Activated CD4-positive, alpha-beta T cell treated with anti-CD3 and anti-CD28 coated beads for 4 hours (primary cell): ENCODE data around the gene CRTAP.
"Not testable (repeated sequence)": the region's sequence is repeated elsewhere in the genome, so short reads cannot be mapped to it uniquely, and the experiment has no call there.

Experiments
- DNase-seq, 2 donors: peaks; one replicate each; pipeline ENCODE4 v3.0.0-alpha.2; 2020

Gene CRTAP

DNA sequence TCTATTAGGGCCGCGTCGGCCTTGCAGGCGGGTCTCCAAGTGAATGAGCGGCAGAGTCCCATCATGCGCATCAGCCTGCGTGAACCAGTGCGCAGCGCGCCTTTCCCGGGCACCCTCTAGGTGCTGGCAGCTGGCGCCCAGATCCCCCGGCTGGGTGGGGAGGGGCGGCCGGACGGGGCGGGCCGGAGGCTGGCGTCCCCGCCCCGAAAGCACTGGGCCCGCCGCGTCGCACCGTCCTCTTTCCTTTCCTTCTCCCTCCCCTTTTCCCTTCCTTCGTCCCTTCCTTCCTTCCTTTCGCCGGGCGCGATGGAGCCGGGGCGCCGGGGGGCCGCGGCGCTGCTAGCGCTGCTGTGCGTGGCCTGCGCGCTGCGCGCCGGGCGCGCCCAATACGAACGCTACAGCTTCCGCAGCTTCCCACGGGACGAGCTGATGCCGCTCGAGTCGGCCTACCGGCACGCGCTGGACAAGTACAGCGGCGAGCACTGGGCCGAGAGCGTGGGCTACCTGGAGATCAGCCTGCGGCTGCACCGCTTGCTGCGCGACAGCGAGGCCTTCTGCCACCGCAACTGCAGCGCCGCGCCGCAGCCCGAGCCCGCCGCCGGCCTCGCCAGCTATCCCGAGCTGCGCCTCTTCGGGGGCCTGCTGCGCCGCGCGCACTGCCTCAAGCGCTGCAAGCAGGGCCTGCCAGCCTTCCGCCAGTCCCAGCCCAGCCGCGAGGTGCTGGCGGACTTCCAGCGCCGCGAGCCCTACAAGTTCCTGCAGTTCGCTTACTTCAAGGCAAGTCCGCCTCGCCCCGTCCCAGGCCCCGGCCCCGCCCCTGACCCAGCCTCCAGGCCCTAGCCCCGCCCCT, at the start of gene CRTAP:
Gene CRTAP, plus strand, starts transcription at position 243 of the 850 bp plus-strand sequence. Its CDS starts 64 bp downstream, at position 307.
- DNase-seq, result peak; percentile 81 to 82

DNA sequence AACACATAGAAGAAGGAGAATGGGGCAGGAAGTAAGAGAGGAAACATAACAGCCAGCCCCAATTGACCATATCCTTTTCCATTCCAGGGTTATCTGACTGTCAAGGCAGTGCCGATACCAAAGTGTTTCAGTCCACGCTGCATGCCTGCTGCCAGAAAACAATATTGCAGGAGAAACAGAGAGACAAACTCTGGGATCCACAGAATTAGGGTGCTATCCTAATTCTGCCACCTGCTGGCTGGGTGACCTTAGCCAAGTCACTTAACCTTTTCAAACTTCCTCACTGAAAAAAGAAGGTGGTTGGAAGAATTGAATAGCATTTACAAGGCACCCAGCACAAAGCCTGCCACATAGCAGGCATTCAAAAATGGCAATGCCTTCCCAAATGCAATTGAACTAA, 48.9 kb upstream of the CRTAP start:
- DNase-seq, result peak; percentile 42 to 63

DNA sequence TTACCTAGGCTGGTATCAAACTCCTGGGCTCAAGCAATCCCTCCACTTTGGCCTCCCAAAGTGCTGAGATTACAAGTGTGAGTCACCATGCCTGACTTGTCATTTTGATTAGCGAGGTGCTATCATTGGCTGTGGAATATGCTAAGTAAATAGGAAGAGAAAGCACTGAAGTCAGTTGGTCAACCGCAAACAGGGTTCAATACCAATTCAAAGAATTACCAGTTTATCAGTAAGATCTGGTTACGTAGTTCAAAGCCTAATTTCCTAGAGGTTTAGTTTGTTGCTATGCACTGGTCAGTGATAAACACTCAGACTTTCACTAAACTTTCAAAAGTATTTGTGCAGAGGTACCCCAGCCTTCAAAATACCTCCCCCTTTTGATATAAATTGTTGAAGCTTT, 46.3 kb upstream of the CRTAP start:
- DNase-seq, result no peak

DNA sequence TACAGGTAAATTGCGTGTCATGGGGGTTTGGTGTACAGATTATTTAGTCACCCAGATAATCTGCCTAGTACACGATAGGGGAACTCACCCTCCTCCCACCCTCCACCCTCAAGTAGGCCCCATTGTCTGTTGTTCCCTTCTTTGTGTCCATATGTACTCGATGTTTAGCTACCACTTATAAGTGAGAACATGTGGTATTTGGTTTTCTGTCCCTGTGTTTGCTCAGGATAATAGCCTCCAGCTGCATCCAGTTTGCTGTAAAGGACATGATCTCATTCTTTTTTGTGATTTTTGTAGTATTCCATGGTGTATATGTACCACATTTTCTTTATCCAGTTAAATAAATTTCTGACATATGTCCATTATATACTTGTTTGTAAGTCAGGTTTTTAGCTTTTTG, 44.0 kb upstream of the CRTAP start:
- not testable (repeated sequence) for DNase-seq

DNA sequence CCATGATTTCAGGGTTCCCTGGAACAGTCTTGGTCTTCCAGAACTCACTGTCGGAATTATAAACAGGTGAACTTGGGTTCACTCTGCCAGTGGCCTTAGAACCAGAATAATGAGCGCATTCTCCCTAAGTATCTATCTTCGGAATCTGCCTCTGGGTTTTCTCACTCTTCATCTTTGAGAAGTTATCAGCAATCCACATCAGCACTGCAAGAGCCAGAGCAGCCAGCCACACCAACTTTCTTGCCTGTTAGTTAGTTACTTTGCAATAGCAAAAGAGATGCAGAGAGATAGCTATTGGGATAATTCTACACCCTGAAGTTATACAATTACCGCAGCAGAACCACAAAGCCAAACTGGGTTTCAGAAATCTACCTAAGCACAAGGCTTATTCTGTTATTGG, 42.6 kb upstream of the CRTAP start:
- no peak for DNase-seq

DNA sequence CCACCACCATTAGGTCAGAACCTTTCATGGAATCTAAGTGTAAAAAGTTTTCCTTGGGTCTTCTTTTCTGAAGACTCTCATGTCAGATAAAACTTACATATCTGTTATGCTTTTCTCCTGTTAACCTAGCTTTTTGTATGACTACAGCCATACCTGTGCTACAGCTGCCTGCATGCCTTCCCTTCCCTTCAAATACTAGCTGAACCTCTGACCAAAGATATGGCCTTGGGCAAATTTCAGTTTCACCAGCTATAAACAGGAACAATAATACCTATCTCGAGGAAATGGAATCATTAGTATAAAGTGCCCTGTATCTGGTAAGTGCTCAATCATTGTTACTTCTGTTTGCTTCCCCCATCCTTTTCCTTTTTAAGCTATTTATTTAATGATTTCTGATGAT, 41.9 kb upstream of the CRTAP start:
- DNase-seq, result no peak

DNA sequence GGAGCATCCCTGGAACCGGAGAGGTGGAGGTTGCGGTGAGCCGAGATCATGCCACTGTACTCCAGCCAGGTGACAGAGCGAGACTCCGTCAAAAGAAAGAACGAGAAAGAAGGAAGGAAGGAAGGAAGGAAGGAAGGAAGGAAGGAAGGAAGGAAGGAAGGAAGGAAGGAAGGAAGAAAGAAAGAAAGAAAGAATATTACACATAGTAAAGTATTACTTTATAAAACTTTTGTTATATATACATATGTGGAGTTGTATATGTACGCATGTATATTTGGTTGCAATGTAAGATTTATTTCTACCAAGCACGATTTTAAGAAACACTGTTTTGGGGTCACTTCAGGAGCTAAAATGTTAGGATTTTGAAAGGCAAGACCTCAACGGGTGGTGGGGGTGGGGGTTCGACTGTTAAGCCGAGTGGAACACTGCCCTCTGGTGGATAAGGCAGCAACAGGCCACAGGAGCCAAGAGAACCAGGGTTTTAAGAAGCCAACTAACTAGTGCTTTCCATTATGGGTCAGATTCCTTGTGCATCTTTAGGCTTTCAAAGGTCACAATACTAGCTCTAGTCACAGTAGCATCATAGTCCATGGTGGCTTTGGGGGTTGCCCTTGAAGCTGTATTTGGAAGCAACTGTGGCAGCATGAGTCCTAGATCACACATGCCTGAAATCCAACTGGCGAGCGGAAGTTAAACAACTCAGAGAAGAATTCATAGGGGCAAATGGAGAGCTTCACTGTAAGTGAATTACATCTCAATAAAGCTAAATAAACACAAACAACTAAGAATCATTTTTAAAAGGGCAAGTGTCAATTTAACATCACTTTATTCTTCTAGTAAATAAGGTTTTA, 39.4 kb upstream of the CRTAP start:
- peak; percentile 75 to 77 for DNase-seq

DNA sequence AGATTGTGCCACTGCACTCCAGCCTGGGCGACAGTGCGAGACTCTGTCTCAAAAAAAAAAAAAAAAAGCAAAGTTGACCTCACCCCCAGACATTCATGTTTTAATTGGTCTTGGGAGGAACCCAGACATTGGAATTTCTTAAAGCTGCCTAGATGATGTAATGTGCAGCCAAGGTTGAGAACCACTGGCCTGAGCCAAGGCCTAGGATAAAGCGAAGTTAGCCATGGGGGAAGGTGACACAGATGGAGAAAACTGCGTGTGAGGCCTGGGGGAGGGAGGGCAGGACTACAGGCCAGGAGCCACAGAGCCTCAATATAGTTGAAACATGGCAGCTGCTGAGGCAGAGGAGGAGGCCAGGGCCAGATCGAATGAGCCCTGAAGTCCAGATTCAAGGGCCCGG, 37.8 kb upstream of the CRTAP start:
- DNase-seq, result no peak

DNA sequence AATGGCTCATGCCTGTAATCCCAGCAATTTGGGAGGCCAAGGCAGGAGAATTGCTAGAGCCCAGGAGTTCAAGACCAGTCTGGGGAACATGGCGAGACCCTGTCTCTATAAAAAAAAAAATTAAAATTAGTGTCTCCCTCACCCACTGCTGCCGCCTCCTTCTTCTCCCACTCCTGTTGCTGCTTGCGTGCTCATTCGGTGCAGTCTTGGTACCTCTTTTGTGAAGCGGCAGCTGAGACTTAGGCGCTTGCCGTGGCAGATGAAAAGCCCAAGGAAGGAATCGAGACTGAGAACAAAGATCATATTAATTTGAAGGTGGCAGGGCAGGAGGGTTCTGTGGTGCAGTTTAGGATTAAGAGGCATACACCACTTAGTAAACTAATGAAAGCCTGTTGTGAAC, 36.9 kb upstream of the CRTAP start:
- no peak for DNase-seq

DNA sequence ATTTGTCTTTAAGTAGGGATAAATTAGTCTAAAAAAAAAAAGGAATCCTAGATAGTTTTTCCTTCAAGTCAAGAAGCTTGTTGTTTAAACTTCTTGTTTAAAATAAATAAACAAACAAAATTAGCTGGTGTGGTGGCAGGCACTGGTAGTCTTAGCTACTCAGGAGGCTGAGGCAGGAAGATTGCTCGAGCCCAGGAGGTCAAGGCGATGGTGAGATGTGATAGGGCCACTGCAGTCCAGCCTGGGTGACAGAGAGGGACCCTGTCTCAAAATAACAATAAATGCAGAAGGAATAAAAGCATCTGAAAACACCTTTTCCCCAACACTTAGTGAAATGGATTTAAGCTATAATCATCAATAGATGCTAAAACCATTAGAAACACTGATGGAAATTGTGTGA, 35.8 kb upstream of the CRTAP start:
- no peak for DNase-seq

DNA sequence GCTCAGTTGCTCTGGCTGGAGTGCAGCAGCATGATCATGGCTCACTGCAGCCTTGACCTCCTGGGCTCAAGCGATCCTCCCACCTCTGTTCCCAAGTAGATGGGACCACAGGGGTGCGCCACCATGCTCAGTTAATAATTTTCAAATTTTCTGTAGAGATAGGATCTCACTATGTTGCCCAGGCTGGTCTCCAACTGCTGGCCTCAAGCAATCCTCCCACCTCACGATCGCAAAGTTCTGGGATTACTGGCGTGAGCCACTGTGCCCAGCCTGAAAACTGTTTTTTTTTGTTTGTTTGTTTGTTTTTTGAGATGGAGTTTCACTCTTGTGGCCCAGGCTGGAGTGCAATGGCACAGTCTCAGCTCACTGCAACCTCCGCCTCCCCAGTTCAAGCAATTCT, 34.0 kb upstream of the CRTAP start:
- not testable (repeated sequence) for DNase-seq

DNA sequence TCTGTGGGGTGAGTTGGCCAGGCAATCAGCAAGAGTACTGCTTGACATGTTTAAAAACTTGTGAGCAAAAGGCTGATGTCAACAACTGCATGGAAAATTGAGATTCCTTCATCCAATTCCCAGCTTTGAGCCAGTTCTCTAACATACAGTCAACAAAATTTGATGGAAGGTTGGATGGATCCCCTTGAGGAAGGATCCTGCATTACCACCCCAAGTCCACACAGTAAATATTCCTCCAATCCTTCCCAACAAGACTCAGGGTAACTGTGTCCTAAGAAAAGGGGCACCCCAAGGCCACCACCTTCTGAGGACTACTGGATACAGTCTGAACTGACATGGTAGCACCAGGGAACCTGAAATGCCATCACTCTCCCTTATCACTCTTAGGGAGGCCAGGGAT, 32.0 kb upstream of the CRTAP start:
- DNase-seq, result no peak

DNA sequence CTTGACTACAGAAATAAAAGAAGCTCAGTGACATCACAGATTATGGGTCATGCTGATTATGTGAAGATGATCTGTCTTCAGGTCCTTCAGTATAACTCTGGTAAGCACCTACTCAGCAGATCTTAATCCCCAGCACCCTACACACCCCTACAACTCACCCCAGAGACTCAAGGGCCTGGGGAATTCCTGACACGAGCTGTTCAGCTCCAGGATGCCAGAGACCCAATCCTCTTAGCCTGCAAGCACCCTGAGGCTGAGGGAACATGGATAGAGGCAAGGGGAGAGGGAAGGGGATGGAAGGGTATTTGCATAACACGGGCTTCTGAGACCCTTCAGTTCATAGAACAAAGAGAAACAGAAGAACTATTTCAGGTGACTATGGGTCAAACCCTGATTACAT, 29.9 kb upstream of the CRTAP start:
- no peak for DNase-seq

DNA sequence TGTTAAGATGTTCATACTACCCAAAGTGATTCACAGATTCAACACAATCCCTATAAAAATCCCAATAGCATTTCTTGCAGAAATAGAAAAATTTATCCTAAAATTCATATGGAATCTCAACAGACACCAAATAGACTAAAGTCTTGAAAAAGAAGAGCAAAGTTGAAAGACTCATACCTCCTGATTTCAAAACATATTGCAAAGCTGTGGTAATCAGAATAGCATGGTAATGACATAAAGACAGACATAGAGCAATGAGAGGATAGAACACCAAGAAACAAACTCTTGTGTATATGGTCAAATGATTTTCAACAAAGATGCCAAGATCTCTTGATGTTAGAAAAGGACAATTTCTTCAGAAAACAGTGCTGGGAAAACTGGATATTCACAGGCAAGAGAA, 25.1 kb upstream of the CRTAP start:
- no peak for DNase-seq

DNA sequence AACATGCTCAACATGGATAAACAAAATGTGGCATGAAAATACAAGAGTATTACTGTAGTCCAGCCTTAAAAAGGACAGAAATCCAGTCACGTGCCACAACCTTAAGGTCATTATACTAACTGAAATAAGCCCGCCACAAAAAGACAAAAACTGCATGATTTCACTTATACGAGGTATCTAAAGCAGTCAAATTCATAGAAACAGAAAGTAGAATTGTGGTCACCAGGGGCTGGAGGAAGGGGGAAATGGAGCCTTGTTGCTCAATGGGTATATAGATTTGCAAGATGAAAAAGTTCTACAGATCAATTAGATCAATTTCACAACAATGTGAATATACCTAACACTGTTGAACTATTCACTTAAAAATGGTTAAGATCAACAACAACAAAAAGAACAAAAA, 24.3 kb upstream of the CRTAP start:
- no peak for DNase-seq

DNA sequence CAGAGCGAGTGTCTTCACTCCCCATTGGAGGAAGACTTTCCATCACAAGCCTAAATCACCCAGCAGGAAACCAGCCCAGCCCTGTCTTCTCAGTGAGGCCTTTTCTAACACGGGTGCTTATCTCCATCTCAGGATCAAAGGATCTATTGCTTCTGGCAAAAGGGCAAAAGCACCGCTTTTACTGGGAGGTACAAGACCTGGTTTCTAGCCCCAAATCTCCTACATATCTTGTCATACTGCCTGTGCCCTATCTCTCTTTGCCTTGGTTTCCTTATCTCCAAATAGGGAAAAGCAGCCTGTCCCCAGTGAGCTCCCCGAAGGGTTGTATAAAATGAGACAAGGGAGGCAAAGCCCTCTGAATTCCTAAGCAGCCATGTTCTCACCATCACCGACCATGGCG, 22.1 kb upstream of the CRTAP start:
- DNase-seq, result no peak

DNA sequence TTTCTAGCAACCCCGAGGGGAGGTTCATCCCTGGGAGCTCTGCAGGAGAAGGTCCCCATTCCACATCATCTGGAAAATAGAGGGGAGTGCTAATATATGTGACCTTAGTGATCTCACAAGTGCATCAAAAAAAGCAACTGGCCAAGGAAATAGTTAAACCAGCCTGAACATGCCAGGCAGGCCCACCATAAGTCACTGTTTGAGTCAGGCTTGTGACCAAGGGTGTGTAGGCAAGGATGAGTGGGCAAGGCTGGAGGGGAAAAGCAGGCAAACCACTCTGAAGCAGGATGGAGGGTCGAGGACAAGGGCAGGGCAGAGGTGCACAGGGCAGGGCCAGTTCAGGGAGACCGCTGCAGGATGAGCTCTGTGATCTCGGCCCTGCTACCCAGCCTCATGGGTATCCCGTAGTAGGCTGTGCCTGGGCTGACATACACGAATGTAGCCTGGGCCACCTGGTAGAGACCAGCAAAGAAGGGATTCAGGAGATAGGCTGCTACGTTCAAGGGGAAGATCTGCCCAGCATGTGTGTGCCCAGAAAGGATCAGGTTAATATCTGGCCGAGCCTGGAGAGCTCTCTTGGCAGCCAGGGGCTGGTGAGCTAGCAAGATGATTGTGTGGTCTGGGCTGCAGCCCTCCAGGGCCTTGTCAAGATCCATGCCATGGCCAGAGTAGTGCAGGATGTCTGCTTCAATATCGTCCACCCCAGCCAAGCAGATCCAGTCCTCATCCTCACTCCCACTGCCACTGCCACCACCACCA, 21.1 kb upstream of the CRTAP start:
- no peak for DNase-seq

DNA sequence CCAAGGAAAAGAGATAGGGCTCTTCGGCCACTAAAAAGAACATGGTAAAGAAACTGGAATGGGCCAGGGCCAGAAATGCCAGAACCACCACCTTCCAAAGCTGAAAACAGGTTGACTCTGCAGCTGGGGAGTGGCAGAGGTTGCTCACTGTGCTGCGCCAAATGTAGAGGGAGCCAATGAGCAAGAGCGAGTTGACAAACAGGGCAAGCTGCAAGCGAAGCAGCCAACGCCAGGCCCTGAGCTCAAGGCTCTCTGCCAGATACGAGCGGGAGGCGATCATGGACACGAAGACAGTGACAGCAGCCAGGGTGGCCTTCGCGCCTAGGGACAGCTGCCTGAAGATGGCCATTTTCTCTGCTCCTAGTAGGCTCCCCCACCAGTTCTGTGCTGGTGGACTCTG, 20.0 kb upstream of the CRTAP start:
- DNase-seq, result no peak

DNA sequence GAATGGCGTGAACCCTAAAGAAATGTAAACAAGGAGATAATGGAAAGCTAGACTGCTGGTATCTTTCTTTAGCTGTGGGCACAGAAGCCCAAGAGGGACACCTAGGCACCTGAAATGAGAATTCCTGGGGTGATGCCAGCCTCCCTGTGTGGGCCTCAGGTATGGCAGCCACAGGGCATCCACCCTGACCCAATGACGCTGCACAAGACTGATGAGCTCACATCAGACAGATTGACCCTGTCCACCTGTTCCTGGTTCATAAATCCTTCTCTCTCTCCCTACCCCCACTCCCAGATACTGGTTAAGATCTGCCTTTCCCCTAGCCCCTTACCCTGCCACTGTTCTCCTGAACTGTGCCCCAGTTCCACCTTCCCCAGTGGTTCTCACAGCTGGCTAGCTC, 18.4 kb upstream of the CRTAP start:
- DNase-seq, result no peak

DNA sequence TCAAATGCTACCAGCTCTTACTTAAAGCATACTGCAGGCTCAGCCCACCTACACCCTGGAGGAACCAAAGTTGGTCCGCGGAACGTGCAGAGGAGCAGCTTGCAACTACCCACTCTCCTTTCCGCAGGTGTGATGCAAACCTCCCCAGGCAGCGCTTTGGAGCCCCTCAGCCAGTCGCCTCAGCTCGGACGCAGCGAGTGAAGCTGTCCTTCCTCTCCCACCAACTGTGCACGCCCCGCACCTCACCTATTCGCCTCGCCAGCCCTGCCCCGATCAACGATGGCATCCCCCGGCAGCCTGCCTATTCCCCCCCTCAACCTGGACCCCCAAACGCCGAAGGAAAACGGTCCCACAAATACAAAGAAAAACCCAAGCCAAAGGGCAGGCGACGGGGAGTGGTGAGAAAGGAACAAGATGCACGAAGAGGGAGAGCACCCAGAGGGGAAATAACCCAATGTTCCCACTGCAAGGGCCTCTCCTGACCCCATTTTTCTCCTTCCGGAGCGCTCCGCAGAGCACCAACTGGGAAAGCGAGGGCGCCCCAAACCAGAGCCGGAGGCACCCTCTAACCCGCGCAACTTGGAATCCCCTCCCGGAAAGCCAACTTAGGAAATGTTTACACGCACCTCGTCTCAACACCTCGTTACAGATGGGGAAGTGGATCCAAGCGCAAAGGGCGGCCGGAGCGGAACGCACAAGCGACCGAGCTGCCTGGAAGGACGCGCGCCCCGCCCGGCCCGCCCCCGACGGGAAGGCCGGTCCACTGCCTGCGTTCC, 17.5 kb upstream of the CRTAP start:
- DNase-seq, result peak; percentile 28 to 38

DNA sequence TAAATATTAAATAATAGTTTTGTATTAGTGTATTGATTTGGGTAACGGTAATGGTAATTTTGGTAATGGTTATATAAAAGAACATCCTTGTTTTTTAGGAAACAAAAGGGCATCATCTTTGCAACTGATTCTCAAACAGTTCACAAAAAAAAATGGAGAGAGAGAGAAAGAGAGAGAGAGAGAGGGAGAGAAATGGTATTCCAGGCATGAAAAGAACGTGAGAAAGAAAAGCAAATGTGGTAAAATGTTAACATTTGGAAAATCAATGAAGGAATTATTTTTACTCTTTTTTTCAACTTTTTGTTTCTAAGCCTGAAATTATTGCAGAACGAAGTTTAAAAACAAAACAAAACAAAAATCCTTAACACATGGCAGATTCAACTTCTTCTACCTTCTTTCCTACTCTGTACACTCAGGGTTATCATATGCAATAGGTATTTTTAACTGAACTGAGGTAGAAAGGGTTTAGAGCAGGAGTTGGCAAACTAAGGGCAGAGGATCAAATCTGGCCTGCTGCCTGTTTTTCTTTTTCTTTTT, 14.6 kb upstream of the CRTAP start:
- no peak for DNase-seq

DNA sequence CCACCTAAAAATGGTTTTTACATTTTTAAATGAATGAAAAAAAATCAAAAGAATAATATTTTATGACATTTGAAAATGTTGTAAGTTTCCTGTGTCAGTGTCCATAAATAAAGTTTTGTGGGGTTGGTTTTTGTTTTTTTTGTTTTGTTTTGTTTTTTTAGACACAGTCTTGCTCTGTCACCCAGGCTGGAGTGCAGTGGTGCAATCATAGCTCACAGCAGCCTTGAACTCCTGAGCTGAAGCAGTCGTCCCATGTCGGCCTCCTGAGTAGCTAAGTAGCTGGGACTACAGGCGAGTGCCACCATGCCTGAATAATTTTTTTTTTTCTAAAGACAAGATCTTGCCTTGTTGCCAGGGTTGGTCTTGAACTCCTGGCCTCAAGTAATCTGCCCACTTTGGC, 14.1 kb upstream of the CRTAP start:
- DNase-seq, result no peak
